ENCODE results near the gene WASHC4. TPM values are rescaled to one million over a fixed set of nuclear protein-coding genes. Genes with fewer than 3 reads are reported as not detected.

WASHC4 gene
- polyA plus RNA-seq, 2 of the 4 experiments (the other 2 are of a cell fraction): 26.5 to 67.6 TPM

- FAIRE-seq (no peak), ATAC-seq (no peak), DNase-seq (ENCODE audit: low read depth in 1 of 2, low spot score in 1 of 2) (no peak)
- ChIA-PET POLR2A (no interaction called here), CTCF (no interaction called here)
- 91% methylated on average over 6 of the region's 6 CpGs for WGBS (ENCODE audit: missing lambda C conversion rate)
- H3K4me3 ChIP-seq: no peak overlapping the region
- H3K27ac ChIP-seq: no peak overlapping the region
- H3K9me3 ChIP-seq: no peaks in the 10 kb centered on the region
- TF ChIP-seq RNF2 (IDR thresholded peaks at IDR 0.05; ENCODE audit: borderline replicate concordance, low read depth): no peak
- no peak overlapping the region for H3K4me2 ChIP-seq
- H3K4me1 ChIP-seq: no peaks in the 10 kb centered on the region
Measured at GRCh38 chr12:105194947-105195346, 87.4 kb downstream of the WASHC4 start.

DNA sequence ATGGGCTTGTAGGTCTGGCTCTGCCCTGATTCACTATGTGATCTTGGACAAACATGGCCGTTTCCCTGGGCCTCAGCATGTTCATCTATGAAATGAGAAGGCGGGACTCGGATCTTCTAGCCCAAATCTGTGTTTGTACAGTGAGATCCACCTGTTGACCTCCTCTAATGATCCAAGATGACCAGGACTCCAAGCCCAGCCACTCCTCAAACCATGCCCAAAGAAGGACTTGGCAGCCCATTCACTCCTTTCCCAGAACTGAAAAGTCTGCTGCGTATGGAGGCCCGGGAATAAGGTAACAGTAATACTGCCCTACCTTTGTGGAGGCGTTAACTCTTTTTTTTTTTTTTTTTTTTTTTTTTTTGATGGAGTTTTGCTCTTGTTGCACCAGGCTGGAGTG lies 88.6 kb downstream of the WASHC4 start:
- no peak for FAIRE-seq
- no peaks in the 10 kb centered on the region for H3K4me1 ChIP-seq
- H3K4me3 ChIP-seq: no peak overlapping the region
- POLR2A ChIA-PET: no interaction called here
- H3K4me2 ChIP-seq: no peak overlapping the region
- H3K27ac ChIP-seq: no peak overlapping the region
- 92% methylated on average over 6 of the region's 6 CpGs for WGBS (ENCODE audit: missing lambda C conversion rate)
- no peaks in the 10 kb centered on the region for H3K9me3 ChIP-seq
- no peak for ATAC-seq
- TF ChIP-seq ZFP36 (IDR thresholded peaks at IDR 0.05; ENCODE audit: borderline replicate concordance, partially characterized antibody) (no peak), MYC (IDR thresholded peaks at IDR 0.05; ENCODE audit: borderline replicate concordance, low read length) (no peak), POLR2A (IDR thresholded peaks at IDR 0.05; ENCODE audit: low read length) (no peak), CEBPB (IDR thresholded peaks at IDR 0.05) (no peak), FOSL2 (IDR thresholded peaks at IDR 0.05) (no peak), FOSL2 (CRISPR knock-in tag; IDR thresholded peaks at IDR 0.05) (no peak), BCL3 (IDR thresholded peaks at IDR 0.05) (no peak), TP53 (CRISPR knock-in tag; IDR thresholded peaks at IDR 0.05) (no peak), BHLHE40 (IDR thresholded peaks at IDR 0.05; ENCODE audit: low read depth, low read length) (no peak), NFE2L2 (conservative IDR thresholded peaks at IDR 0.05; ENCODE audit: low read length) (no peak), NPAS2 (CRISPR knock-in tag; IDR thresholded peaks at IDR 0.05; ENCODE audit: borderline replicate concordance) (no peak), KDM5A (IDR thresholded peaks at IDR 0.05) (no peak), JUNB (IDR thresholded peaks at IDR 0.05) (no peak), ZNF302 (CRISPR knock-in tag; IDR thresholded peaks at IDR 0.05) (no peak), ESRRA (IDR thresholded peaks at IDR 0.05; ENCODE audit: borderline replicate concordance, low read length) (no peak), KDM1A (IDR thresholded peaks at IDR 0.05; ENCODE audit: low read depth) (no peak), RARB (CRISPR knock-in tag; IDR thresholded peaks at IDR 0.05) (no peak)
- TF ChIP-seq, protein P1, sequence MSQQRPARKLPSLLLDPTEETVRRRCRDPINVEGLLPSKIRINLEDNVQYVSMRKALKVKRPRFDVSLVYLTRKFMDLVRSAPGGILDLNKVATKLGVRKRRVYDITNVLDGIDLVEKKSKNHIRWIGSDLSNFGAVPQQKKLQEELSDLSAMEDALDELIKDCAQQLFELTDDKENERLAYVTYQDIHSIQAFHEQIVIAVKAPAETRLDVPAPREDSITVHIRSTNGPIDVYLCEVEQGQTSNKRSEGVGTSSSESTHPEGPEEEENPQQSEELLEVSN (IDR thresholded peaks at IDR 0.05; ENCODE audit: borderline replicate concordance, low read depth): no peak
- no peak for DNase-seq (ENCODE audit: low read depth in 1 of 2, low spot score in 1 of 2)
- CTCF ChIA-PET: no interaction called here

- ATAC-seq (no peak), DNase-seq (ENCODE audit: low read depth in 1 of 2, low spot score in 1 of 2) (no peak), FAIRE-seq (no peak)
- Histone ChIP-seq H3K9me3 (no peaks in the 10 kb centered on the region), H3K27ac (no peak overlapping the region), H3K4me2 (no peak overlapping the region), H3K4me1 (no peaks in the 10 kb centered on the region), H3K4me3 (no peak overlapping the region)
- 93% methylated on average over 6 of the region's 6 CpGs for WGBS (ENCODE audit: missing lambda C conversion rate)
- CTCF ChIA-PET: no interaction called here
- POLR2A ChIA-PET: no interaction called here
- TF ChIP-seq MAX (IDR thresholded peaks at IDR 0.05): no peak
- TF ChIP-seq FOSL2 (IDR thresholded peaks at IDR 0.05): no peak
- TF ChIP-seq FOSL2 (CRISPR knock-in tag; IDR thresholded peaks at IDR 0.05): no peak
- no peak; the same call in 1 of the 2 replicates for TF ChIP-seq POLR2AphosphoS2 (conservative IDR thresholded peaks at IDR 0.05; ENCODE audit: low read length)
- TF ChIP-seq RARB (CRISPR knock-in tag; IDR thresholded peaks at IDR 0.05): no peak
- no peak for TF ChIP-seq HEYL (CRISPR knock-in tag; IDR thresholded peaks at IDR 0.05)
- TF ChIP-seq, protein P2, sequence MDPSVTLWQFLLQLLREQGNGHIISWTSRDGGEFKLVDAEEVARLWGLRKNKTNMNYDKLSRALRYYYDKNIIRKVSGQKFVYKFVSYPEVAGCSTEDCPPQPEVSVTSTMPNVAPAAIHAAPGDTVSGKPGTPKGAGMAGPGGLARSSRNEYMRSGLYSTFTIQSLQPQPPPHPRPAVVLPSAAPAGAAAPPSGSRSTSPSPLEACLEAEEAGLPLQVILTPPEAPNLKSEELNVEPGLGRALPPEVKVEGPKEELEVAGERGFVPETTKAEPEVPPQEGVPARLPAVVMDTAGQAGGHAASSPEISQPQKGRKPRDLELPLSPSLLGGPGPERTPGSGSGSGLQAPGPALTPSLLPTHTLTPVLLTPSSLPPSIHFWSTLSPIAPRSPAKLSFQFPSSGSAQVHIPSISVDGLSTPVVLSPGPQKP (IDR thresholded peaks at IDR 0.05; ENCODE audit: low read depth, low read length): no peak
- TF ChIP-seq TP53 (CRISPR knock-in tag; IDR thresholded peaks at IDR 0.05): no peak
- no peak for TF ChIP-seq ZC3H11A (IDR thresholded peaks at IDR 0.05)
- TF ChIP-seq, protein P1 (IDR thresholded peaks at IDR 0.05; ENCODE audit: borderline replicate concordance, low read depth): no peak
- TF ChIP-seq CTCF (IDR thresholded peaks at IDR 0.05): no peak
- TF ChIP-seq JUNB (IDR thresholded peaks at IDR 0.05): no peak
Measured at GRCh38 chr12:105198961-105199360, 91.4 kb downstream of the WASHC4 start.
